HG02870 (cell line): ENCODE measurements around the gene CTNNA2.

Source experiments
- ATAC-seq: cut with Tn5 transposase; IDR thresholded peaks from one replicate; pipeline ENCODE4 v1.9.1; 2021; ENCODE audit warnings: mild to moderate bottlenecking, moderate library complexity; ENCODE audit not compliant: unreplicated experiment

Gene CTNNA2

DNA sequence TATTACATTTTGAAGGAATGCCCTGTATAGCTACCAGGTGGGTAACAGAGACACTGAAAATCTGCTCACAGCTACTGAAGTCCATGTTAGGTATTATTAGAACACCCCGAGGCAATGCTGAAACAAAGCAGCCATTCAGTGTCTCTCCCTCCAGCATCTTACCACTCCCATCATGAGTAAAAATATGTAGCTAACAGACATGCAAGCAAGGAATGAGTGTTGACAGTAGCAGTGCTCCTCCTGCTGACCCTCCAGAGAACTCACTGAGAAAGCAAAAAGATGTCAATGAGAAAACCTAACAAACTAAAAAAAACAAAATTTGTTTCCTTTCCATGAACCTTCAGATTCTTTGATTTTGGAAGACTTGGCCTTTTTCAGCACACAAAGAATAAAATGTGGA, 397.8 kb downstream of the CTNNA2 start:
- ATAC-seq, result no peak

DNA sequence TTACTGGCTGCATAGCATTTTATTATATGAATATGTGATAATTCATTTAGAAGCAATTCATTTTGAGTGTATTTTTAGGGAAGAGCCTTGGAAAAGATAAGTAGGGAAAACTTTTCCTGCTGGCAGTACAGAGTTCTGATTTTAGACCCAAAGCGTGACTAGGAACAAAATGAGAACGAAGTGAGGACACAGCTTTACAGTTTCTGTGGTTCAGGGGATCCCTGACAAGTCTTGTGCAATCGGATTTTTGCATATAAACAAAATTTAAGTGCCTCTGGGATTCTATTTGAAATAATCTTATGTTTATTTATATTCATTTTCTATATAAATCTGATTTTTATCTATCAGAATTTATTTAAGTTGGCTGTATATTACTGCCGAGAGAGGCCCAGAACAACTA, 402.6 kb downstream of the CTNNA2 start:
- no peak for ATAC-seq

DNA sequence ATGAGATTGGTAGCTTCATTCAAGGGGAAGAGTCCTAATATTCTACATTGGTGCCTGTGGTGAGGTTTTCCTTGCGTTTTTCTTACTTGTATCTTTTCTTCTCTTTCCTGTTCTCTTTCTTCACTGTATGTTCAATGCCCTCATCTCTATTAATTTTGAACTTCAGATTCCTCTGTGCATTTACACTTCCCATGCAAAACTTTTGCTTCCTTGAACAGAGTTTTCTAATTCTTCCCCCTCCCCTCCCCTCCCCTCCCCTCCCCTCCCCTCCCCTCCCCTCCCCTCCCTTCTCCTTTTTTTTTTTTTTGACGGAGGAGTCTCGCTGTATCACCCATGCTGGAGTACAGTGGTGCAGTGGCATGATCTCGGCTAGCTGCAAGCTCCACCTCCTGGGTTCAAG, 403.4 kb downstream of the CTNNA2 start:
- ATAC-seq, result no peak

DNA sequence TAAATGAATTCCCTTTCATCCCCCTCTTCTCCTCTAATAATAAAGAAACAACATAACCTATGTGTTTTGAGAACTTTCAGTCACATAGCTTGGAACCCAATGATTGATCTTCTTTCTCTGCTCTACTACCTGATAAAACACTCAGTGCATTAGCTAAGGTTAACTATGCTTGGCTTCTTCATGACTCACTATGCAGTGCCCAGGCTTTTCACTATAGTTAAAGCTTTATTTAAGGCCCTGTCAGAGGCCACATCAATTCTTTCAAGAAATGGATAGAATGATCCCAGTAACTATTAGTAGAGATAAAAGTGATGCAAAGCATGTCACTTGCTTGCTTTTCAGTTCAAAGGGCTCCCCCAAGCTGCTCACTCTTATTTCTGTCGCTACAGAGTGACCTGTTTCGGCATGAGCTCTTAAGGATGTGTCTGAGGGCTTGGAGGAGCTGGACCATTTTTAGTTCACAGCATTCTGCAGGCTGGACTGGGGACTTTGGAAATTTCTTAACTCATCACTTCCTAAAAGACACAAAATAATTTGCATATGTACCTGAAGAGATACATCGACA, 407.7 kb downstream of the CTNNA2 start:
- ATAC-seq, result no peak

DNA sequence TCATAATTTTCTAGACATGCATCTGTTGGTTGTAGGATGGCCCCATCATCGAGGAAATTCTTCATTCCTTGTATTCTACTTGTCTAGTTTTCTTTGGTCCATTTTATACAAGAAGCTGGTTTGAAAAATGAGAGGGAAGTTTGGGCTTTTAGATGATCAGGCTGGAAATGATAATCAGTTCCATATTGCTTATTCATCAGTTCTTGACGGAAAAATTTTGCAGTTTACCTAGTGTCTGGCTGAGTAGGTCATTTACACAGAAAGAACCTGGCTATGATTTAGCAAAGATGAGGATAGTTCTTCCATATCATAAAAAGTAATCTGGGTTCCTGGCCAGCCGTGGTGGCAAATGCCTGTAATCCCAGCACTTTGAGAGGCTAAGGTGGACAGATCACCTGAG, 416.8 kb downstream of the CTNNA2 start:
- no peak for ATAC-seq

DNA sequence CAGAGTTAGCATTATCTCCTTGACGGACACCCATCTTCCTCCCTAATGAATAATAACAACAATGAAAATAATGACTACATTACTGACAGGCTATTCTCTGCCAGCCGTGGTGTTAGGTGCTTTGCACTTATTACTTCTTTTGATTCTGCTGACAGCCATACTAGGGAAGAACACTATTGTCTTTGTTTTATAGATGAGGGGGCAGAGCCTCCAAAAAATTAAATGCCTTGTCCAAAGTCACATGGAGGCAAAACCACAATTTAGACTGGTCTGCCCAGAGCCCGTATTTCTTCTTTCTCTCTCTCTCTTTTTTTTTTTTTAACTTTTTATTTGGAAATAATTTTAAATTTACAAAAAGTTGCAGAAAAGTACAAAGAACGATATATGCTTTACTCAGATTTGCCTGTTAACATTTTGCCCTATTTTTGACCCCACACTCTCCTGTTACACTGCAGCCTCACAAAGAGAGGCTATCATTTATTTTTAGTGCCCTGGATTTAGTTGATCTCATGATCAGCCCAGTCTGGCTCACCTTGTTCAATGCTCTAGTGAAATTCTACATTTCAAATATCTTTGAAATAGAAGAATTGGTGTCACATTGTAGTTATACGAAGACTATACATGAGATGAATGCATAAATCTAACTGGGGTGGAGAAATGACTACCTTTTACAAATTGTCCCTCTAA, 422.3 kb downstream of the CTNNA2 start:
- ATAC-seq, result no peak

DNA sequence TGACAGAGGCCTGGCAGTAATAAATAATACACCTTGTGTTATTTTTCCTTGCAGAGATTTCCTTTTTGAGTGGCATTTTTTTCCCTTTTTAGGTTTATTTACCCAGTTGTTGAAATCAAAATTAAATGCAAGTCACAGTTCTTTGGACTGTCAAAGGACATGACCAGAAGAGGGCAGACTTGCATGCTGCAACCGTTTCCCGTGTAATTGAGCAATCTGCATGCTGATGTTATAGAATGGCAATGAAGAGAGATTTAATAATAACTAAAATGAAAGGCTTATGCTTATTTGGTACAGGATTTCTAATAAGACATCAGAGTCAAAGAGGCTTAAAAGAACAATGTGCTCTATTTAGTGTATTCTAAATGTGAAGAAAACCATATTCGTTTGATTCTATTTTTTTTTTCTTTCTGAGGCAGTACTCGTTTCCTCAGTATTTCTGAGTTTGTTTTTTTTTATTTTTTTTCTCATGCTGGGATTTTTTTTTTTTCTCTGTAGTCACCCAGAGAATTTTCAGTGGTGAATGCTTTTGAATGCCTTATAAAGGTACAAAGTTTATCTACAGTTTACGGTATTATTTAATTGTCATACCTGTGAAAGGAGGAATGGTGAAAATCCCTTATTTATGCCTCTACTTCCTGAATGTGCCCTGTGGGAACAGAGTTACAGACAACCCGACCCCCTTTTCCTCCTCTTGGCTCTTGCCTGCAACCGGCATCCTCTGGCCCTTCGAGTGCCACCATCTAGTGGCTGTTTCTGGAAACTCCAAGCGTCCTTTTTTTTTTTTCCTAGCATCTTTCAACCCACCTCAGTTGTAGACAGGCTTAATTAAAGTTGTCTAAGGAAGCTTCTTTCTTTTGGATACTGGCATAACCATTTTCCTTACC, 423.2 kb downstream of the CTNNA2 start:
- peak; percentile 64 for ATAC-seq

DNA sequence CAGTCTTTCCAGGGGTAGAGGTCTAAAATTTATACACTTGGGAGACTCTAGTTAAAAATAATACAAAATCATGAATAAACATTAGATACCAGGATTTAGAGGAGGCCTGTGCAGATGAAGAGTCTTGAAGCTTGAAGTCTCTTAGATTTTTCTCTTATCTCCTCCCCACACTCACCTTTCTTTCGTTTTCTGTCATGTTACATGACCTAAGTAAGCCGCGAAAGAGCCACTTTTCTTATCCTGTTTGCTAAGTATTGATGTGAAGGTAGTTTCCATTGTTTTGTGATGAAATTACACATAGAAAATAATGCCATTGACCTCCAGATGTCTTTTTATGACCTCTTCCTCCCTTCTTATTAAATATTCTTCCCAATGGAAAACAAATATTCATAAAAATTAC, 423.9 kb downstream of the CTNNA2 start:
- no peak for ATAC-seq

DNA sequence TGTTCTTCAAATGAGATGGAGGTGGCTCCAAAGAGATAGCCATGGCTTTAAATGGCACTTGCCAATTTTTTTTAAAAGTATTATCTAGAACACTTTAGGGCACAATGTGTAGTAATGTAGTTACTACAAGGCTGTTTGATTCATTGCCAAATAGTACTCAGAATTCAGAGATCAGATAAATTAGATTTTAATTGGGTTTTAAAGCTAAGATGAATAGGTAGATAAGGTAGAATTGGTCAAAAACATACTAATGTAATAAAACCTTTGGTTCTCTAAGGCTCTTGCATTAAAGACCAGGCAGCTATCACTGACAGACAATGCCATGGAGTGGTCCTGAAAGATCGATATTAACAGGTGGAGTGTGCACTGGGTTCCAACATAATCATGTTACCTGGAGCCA, 425.8 kb downstream of the CTNNA2 start:
- no peak for ATAC-seq

DNA sequence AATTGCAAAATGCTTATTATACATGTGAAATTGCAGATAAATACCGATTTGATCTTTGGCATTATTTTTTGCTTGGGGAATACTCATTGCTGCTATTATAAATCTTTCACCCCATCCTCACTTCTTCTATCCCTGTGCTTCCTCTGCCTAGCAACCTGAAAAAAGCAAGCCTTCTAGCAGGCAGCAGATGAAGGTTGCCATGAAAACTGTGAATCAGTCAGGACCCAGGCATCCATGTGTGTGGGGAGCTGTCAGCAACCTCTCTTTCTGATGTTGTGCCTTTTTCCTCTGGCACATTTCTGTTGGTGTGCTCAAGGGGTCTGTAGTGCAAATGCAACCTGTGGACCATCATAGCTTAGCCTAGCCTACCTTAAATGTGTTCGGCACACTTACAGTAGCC, 427.5 kb downstream of the CTNNA2 start:
- no peak for ATAC-seq

DNA sequence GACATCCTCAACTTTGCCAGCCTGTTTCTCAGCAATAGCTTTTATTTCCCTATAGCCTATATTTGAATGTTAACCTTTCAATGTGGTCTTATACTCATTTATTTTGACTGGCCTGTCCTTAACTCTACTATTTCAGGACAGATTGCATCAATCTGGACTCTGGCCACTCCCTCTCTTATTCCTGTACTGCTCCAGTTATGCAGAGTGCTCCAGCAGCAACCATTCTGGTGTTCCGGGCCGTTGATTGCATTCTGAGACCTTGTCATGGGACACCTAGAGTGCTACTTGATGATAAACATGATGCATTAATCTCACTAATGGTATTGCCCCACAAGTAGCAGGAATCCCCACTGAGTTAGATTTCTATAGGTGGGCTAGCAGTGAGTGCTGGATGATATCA, 428.3 kb downstream of the CTNNA2 start:
- no peak for ATAC-seq

DNA sequence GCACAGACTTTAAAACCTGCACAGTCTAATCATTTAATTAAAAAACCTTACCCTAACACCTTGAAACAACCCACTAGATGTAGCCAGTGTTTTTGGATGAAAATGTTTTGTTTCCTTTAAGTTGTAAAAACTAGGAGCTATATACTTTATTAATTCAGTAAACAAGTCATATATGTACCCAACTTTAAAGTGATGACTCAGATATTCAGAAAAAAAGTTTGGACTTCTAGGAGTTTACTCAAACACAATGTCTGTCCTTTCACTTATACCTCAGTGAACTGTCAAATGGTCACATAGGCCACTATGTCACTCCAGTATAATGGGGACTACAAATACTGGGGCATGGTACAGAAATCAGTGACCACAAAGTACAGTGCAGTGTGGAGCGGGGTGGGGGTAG, 431.4 kb downstream of the CTNNA2 start:
- no peak for ATAC-seq

DNA sequence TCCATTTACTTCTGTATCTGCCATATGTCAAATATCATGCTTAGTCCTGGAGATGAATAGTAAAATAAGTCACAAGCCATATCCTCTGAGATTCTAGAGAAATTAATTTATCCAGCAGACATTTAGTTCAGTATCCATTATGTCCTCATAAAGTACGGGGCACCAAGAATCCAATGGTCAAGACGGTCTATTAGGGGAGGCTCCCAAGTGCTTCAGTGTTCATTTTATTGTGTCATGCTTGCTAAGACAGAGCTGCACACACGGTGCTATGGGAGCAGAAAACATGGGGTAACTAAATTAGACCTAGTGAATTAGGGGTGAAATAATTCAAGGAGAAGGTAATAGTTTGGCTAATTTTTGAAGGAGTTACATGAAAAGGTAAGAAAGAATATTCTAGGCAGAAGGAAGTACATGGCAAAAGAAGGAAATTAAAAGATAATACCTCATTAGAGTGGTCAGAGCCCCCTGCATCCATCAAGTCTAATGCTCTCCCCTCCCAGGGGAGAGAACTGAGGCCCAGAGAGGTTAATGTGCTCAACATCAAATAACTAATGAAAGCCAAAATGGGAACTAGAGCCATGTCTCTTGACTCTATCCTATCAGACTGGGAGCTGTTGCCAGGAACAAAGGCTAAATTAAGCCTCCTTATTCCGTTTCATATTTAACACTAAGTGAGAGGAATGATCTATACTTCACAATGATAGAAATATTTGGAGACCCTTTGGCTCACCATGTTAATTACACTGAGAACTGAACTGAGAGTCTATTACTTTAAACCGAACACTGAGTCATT, 433.0 kb downstream of the CTNNA2 start:
- no peak for ATAC-seq

DNA sequence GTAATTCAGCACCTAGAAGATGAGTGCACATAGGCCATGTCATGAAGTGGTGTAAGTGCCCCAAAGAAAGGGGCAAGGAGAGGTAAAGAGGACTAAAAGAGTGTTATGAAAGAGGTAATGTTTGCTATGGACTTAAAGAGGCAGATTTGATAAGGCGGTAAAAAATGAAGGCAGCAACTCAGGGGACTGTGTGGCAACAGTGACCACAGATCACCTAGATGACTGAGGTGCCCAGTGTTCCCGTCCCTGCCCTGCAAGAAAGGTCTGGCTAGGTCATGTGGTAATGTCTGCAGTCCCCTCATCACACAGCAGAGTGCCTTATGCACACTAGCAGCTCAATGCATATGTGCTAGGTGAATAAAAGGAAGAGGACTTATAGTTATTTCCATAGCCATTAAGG, 434.9 kb downstream of the CTNNA2 start:
- ATAC-seq, result no peak

DNA sequence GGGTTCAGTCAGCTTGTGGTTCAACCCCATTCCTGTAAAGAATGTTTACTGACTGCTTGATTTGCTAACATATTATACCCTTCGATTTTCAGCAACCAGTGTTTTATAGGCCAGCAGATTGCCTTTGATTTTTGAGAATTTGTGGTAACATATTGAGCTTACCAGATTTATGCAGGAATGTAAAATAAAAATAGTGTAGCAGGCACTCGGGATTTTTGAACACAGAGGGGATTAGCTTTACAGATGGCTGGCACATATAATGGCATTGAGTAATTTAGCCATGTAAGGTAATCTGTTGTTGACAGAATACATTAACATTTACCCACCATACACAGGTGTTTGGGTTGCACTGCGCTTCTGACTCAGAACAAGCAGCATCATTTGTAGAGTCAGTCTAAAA, 437.7 kb downstream of the CTNNA2 start:
- ATAC-seq, result no peak

DNA sequence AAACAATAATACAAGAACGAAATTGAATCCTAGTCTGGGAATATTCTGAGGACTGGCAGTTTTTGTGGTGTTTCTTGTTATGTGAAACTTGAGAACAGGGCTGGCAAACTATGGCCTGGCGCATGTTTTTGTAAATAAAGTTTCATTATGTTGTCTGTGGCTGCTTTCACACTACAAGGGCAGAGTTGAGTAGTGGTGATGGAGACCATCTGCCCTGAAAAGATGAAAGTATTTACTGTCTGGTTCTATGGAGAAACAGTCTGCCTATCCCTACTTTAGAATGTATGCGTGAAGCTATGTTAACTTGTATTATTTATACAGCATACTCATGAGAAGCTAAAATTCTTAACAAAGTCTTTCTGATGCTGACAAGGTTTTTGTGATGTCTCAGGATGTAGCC, 439.8 kb downstream of the CTNNA2 start:
- no peak for ATAC-seq

DNA sequence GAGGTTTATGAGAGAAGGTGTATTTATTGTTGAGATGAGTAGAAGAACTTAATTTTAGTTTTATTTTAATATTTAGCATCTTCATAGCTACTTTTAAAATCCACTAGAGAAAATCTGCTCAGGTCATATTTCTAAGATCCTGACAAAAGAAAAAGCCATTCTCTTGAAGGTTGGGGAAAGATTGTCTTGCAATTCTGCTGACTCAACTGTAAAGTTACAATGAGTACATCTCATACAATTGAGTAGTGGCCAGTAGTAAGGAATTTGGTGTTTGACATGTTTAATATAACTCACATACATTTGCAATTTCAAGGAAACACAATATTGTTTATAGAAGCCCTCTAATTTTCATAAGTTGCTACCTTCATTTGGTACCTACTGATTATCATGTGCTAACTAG, 447.2 kb downstream of the CTNNA2 start:
- no peak for ATAC-seq

DNA sequence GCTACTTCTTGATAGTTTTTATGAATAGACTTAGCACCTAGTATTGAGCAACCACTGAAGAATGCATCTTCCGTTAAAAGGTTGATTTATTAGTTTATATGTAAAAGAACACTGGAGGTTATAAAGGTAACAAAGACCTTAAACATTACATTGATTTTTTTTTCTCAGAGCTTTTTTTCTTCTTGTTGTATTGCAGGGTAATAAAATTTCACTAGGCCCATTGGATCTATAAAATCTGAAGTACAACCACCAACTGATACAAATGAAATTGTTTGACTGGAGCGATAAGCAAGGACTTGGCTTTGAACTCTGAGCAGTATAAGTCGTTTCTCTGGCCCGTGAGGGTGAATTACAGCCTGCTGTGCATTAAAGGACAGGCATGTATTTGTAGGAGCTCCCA, 447.7 kb downstream of the CTNNA2 start:
- no peak for ATAC-seq

DNA sequence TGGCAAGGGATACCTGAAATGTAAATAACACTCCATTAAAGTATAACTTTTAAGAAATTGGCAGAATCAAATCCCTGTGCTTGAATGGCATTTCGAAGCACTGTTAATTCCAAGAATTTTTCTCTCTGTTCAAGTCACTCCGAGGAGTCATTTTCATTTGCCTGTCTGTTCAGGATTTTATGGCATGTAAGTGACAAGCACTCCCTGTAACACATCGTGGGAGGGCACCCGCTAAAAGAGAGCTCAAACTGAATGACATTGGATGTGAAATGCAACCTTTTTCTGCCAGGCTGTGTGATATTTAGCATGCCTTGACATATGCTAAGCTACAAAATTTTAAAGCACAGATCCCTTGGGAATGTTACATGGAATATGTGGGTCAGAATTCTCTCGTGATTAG, 452.1 kb downstream of the CTNNA2 start:
- ATAC-seq, result no peak

DNA sequence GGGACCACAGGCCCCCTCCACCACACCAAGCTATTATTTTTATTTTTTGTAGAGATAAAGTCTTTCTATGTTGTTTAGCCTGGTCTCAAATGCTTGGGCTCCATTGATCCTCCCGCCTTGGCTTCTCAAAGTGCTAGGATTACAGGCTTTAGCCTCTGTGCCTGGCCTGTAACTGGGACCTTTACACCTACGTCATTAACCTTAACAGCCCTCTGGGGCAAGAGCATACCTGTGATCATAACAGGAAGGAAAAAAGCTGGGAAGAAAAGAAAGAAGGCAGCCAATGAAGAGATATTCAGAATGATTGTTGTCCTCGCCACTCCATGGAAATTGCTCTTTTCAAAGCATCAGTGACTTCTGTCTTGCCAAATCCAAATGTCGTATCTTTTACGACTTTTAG, 453.5 kb downstream of the CTNNA2 start:
- ATAC-seq, result no peak

DNA sequence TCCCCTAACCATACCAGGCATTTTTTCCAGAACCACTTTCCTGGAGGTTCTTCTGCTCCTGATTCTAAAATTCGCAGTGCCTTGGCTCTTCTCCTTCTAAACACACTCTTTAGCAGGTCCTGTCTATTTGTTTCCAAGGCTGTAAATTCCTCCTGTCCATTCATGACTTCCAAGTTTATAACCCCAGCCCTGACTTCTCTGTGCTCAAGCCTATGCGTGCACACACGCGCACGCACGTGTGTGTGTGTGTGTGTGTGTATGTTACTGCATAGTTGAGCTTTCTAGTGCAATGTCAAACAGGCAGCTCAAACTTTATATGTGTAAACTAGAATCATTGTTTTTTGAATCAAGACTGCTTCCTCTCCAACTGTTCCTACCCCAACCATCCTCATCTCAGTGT, 454.0 kb downstream of the CTNNA2 start:
- no peak for ATAC-seq
